Left forelimb (tissue), 1 donor: ENCODE results near the gene GLI3.

Experiments
- DNase-seq: peaks from one replicate; pipeline ENCODE4 v3.0.0-alpha.2; 2018; ENCODE audit warnings: low spot score

The GLI3 gene

DNA sequence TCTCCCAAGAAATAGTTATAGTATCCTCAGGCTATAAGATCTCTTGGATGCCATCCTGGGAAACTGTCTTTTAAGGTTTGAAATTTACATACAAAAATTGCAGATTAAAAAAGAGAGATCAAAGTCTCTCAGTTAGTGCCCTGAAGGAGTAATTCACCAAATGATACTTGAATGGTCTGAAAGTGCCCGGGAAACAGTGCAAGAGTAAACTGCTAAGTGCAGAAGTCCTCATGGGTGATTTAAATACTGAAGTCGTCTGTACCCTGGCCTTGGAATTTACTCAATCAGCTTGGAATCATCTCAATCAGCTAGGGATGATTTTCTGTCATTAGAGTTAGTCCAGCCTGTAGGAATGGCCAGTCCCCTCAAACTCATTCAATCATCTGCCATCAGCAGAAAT lies 155.3 kb downstream of the GLI3 start:
- no peak for DNase-seq

DNA sequence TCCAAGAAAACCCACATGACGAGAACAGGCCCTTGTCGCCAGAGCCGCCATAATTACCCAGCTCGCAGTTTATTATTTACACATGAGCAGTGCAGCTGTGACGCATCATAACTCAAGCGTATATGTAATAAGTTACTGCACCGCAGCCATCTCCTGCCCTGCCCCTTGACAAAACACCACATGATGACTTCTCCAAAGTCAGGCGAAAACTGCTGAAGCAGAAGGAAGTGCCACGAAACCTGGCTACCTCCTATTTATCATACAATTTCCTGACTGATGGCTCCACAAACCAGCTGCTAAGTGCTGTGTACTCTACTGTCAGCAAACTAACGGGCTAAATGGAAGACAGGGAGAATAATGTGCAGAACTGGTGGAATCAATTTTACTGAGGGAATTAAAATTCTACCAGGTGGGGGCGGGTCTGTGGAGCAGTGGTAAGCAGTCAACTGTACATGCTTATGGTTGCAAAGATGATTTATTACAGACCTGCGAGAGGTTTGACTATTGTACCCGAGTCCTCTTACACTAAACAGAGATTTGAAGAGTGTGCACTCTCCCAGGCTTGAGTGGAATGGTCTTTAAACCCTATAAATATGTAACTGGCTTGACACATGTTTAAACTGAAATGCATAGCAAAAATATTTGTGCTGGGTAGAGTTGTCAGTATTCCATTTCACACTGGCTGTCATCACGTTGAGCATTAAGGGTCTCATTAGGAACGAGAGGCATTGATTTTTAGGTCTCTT lies 156.0 kb downstream of the GLI3 start:
- DNase-seq: no peak

DNA sequence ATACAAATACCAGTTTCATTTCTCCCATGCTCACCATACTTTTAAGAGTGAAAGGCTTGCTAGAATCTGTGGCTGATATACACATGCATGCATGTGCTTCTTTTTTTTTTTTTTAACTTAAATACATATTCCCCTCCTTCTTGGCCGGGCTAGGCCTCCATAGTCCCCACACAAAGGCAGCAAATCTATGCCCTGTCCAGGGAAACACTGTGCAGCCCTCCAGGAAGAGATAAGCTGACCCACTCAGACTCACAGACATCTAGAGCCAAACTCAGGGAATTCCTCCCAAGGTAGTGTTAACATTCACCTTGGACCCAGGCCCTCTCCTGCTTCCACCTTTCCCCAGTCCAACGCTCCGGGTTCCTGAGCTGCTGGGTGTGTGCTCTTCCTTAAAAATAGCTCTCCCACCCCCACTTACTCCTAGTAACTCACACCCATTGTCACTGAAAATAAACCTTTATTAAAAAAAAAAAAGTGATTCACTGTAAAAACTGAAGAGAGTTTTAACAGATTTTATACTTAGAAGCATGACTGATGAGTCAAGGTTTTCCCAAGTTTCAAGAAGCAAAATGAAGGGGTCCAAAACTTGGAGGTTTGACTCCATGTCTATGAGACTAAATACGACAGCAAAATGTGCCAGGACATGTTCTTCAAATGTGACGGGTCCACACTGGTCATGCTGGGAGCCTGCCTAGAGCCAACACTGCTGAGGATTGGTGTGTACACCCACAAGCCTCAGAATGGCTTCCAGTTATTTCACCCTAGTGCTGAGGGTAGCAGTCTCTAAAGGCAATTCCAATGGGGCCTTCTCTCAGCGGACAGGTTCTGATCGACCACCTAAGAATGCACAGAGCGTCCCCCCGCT lies 159.5 kb downstream of the GLI3 start:
- no peak for DNase-seq

DNA sequence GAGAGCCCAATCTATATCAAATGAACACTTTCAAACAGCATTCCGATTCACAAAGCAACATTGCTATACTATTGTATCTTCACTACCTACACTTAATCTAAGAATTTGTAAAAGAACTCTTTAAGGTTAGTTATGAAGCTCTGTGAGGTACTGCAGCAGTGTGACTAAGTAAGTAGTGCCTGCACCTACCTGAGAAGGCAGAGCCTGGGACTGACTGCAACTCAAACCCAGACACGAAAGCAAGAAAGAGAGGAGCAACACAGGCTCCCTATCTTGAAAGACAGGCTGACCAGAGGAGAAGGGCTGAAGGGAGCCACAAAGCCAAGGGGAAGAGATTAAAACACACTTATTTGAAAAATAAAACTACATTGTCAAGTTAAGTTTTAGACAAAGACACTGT lies 160.1 kb downstream of the GLI3 start:
- no peak for DNase-seq

DNA sequence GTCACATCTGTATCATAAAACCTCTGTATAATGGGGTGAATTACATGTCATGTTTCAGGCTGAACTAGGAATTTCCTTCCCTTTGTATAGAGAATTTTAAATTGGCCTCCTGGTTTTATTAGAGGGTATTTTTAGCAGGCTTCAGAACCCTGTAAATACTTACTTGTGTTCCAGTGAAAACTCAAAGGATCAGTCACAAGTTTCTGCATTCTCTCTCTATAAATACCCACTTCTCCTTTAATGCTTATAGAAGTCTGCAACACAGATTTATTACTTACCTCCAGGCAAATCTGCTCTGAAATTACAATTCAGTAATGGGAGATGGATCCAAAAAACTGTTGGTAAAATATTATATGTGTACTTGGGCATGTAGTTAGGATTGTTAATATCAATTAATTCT lies 161.6 kb downstream of the GLI3 start:
- no peak for DNase-seq

DNA sequence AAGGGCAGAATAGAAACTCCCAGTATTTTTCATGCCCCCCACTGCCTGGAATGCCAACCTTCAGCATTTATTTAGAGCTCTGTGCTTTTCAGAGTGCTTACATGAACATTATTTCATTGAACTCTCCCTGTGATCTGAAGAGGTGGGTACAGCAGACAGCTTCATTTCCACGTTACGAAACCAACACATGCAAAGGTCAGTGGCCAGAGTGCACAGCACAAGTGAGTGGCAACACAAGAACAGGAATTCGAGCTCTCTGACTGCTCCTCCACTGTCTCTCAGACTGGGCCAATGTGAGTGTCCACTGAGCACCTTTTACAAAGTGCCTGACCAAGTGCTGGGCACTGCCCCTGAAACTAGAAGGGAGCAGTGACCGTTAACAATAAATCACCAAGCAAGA lies 162.9 kb downstream of the GLI3 start:
- DNase-seq: no peak

DNA sequence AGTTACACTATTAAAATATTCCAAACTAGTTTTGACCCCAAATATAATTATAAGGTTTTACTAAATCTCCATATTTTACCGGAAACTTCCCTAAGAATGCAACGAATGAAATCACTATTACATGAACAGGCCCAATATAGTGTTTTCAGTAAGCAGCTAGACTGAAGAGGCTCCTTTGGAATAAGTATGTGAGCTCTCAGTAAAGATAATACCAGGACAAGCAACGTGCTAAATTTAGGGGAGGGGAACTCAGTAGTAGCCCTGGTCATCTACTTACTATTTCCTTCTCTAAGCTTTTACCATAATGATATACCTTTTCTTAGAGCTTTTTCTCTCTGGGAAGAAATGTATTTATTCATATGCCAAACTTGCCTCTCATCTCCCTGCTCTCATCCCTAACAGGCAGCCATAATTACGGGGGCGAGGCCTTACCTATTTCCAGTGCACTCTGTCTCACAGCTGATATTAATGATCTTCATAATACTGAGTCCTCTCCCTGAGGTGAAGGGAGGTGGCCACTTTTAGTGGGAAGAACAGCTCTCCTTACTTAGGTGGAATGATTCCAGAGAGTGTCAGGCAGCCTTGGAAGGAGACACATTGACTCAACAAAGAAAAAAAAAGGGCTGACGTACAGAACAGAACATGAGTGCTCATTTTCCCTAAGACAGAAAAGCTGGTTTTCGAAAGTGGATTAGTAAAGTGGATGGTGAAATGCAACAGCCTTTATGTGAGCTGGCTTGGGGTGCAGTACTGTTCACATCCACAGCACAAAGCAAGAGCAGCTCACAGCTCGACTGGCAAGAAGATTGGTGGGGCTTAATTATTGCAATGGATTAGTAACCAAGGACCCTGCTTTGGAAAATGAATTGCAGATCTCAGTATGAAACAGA lies 165.4 kb downstream of the GLI3 start:
- DNase-seq: no peak

DNA sequence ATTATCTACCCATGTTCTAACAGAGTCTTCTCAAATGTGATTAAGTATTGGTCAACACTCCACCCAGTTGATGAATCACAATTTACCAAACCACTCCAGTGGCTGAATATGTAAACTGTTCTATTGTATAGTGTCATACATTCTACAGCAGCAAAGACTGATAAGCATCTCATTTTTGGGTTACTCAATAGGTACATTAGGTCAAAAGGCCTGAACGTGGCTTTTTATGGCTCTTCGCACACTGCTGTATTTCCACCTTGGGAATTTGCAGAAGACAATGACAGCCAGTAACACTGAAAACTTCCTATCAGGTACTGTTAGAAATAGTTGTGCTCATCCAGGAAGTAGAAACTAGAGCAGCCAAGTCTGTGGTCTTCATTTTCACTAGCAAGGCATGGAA lies 166.9 kb downstream of the GLI3 start:
- no peak for DNase-seq

DNA sequence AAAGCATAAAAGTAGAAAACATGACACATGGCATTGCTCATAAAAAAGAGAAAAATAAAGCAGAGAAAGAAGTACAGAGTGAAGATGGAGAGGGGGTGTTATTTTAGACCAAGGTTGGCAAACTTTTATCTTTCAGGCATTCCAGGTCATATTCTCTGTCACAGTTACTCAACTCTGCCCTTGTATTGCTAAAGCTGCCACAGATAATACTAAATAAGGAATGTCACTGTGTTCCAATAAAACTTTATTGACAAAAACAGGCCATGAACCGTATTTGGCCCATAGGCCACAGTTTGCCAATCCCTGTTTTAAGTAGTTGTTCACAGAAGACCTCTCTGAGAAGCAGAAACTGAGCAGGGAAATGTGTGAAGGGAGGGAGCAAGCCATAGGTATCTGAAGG lies 167.4 kb downstream of the GLI3 start:
- no peak for DNase-seq

DNA sequence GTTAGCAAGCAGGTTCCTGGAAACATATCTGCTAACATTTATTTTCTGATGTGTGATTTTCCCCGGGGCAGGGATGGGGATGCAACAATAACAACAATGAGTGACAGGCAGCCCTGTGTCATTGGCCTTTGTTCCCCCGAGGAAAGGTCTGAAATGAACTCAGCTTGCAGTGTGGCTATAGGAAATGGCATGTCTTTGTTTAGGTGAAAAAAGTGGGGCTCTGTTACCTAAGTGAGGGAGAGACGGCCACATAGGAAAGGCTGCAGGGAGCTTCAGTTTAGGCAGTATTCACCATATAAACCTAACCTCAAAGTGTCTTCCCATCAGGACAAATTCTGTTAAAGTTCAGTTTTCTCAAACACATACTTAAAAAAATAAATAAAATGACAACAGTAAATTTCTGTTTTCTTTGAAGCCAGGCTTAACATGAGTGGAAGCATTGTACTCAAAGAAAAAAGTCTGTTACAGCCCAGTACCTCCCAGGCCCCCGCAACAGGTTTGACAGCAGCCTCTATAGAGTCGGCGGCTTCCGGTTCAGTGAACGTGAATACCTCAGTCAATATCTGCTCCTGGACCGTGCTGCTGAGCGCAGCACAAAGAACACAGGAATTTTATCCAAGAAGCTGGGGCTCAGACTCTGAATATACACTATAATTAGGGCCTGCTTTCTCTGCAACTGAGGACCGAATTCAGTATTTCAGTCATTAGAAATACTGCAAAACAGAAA lies 168.3 kb downstream of the GLI3 start:
- no peak for DNase-seq

DNA sequence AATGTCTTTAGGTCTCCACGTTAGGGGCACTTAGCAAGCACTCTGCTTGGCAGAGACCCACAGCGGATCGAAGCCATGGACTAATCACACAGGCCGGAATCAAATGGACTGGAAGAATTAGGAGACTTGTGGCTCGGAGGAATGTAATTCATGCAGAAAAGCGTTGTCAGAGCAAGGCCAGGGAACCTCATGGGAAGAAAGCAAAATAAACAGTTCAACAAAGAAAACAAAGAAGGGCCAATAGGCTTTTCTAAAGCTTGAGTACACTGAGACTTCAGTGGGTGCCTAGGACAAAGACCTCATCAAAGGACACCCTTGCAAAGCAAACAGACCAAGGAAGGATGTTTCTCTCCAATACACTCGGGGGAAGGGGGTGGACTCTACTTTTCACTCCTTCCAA lies 171.1 kb downstream of the GLI3 start:
- no peak for DNase-seq

DNA sequence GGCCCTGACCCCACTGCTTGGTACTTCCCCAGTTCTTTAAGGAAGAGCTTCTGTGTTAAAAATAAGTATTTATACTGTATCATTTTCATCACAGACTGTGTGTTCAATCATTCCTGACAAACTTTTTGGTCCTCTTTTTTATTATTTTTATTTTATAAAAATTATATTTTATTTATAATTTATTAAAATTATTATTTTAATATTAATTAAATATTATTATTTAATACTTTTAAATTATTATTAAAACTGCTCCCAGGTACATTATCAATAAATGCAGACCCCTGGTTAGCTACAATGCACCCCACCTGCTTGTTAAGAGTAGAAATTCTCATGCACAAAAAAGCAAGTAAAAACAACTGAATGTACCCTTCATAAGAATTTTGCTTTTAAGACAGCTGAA lies 172.0 kb downstream of the GLI3 start:
- no peak for DNase-seq

DNA sequence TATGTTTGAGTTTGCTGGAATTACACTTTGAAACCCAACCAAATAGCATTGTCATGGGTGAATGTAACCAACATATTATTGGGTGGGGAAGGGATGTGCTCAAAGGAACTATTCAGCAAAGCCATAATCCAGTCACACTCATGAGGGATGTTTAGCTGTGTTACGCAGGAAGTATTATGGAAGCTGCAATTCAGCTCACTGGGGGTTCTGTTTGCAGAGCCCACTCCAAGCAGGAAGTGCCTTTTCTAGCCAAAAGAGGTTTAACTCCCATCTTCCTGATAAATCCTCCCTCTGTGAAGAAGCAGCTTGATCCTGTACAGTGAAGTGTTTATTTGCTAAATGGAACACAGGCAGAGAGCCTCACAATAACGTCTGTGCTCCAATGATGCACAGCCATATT lies 172.5 kb downstream of the GLI3 start:
- no peak for DNase-seq

DNA sequence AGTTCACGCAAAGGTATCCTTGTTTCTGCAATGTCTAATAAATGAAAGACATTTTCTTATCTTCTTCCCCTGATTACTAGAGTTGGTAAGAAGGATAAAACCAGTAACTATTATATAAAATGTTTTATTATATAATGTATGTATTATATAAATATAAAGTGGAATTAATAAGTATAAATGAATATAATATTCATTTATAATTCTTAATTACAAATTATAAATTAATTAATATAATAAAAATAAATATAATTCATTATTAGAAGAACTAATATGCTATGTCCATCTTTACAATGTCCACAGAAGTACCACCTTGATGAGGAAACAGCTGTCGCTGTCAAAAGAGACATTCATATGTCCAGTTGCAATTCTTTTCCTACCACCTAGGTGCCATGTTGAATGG lies 177.7 kb downstream of the GLI3 start:
- no peak for DNase-seq

DNA sequence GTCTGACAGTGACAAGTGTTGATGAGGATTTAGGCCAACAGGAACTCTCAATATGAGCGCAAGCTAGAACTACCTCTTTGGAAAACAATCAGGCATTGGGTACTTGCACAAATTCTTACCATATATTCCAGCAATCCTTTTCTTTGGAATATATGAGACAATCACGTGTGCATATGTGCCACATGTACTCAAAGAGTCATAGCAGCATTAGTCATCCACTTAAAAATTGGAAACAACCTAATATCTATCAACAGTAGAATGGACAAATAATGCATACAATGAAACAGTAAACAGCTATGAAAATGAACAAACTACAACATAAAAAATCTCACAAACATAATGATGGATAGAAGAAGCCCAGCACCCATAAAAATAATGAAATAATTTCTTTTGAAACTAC lies 179.7 kb downstream of the GLI3 start:
- no peak for DNase-seq

DNA sequence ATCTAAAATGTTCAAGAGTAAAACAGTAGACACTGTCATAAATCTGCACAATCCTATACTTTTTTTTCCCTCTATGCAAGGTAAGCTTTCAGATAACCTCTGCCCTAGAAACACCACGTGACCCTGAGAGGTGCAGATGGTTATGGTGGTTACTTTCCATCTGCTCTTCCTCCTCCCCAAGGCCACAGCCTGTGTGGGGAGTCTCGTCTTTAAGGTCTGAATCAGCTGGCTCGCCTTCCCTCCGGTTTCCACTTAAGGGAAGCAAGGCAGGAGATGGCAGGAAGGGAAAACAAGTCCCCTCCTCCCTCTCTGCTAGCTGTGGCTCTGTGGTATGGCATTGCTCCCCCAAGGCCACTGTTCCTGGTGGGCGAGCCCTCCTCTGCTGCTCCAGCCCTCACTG lies 181.8 kb downstream of the GLI3 start:
- no peak for DNase-seq

DNA sequence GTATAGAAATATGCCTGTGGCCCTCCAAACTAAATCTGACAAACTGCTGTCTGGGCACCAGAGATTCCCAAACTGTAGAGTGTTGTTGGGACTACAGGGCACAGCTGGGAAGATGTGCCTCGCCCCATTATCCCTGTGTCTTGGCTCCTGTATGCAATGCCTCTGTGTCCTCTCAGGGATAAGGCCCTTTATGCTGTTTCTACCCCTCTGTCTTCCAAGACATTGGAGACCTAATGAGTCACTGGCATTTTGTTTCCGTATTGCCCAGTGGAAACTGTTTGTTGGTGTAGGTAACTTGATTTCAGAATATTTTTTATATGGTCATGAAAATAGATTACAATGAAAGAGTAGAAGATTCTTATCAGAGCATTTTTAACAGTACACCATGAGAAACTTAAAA lies 183.2 kb downstream of the GLI3 start:
- no peak for DNase-seq

DNA sequence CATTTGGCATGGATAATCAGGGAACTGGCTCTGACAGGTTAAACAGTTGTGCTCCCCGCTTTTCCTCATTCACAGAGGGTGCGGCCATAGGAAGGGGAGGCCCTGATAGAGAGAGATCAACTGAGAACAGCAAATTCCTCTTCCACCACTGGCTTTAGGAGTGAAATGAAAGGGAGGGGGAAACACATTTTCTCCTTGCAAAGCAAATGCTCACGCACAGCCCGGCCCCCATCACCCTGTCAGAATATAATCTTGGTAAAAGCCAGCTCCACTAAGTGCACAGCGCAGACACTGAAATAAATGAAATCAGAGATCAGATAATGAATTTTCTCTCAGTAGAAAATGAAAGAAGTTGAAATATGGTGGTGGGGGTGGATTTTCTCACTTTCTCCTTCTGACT lies 187.2 kb downstream of the GLI3 start:
- DNase-seq: no peak

DNA sequence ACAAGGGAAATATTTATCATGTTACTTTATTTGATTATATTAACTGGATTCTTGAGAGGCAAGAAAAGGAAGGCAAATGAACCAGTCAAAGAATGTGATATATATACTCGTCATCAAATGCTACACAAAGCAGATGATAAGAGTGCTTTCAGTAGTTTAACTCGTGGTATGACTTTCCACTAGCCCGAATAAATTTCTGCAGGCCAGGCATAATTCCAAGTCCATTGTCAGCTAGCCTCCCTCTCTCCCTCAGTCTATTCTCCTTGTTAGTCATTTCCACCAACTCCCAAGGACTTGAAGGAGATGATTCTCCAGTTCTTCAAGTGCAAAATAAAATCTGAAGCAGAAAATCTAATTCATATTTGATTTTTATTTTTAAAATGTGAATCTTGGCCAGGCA lies 190.5 kb downstream of the GLI3 start:
- DNase-seq: no peak

DNA sequence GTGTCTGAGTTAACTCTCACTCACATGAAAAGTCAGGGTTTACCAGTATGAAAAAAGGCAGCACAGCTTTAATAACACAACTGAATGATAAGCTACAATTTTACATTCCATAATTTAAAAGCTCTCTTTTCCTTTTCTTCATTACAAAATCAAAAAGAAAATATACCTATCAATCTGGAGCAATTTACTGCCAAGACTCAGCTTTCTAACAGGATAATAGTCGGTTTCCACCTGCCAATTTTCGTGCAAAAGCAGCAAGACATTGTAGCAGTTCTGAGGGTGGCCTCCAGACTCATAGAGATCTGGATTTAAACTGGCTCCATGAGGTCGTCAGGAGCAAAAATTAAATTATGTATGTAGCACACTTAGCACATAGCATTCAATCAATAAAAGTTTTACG lies 191.0 kb downstream of the GLI3 start:
- DNase-seq: no peak

DNA sequence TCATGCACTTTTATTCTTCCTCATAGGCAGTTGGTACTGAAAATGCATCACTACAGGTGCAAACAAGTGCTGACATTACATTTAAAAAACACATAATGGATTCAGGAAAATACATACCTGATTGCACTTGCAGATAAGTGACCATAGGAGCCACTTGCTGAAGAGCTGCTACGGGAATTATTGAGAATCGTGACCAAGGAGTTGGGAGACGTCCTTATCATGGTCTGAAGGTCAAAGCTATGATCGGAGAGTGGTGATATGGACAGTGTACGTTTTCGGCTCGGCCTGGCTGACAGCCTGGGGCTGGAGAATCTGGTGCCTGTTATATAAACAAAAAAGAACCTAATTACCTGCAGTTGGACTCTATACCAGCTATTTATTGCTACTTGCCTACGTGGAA lies 197.1 kb downstream of the GLI3 start:
- no peak for DNase-seq

DNA sequence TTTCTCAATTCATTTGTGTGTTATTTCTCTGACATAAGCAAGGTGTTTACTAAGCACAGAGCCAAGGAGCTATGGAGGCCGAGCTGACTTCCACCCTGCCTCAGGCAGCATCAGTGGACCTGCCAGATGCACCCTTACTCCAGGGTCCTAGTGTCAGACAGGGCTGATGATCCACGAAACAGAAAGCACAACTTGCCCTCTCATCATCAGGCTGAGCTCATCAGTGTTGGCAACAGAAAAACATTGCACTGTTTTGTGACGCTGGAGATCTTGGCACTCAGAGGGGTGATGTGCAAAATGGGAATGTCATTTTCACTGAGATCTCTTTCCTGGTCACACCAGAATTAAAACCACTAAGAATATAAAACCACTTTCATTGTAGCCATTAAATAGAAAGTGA lies 201.8 kb downstream of the GLI3 start:
- DNase-seq: no peak
